Sigmoid colon (tissue), 7 donors: Measurements from ENCODE around the gene APLP2. TPM values are rescaled to one million over a fixed set of nuclear protein-coding genes. Genes with fewer than 3 reads are reported as not detected.
"Not testable (repeated sequence)": the region's sequence is repeated elsewhere in the genome, so short reads cannot be mapped to it uniquely, and the experiment has no call there.

ENCODE experiments used
- DNase-seq: peaks from one replicate; pipeline ENCODE4 v3.0.0-alpha.2; 2019
- H3K27ac ChIP-seq, 4 donors: fragments of 200-600 bp; sonication (generic); one replicate each; pipeline ENCODE4 v1.5.1; 2016 to 2019; ENCODE audit warnings: mild to moderate bottlenecking in 1 of 4
- H3K27me3 ChIP-seq, 3 donors: fragments of 200-600 bp; sonication (generic); one replicate each; pipeline ENCODE4 v1.5.1; 2019; ENCODE audit warnings: mild to moderate bottlenecking in 1 of 3
- H3K36me3 ChIP-seq, 4 donors: fragments of 200-600 bp; sonication (generic); one replicate each; pipeline ENCODE4 v1.5.1; 2016 to 2019
- H3K4me1 ChIP-seq, 4 donors: fragments of 200-600 bp; sonication (generic); one replicate each; pipeline ENCODE4 v1.5.1; 2017 to 2019
- H3K4me3 ChIP-seq, 4 donors: fragments of 200-600 bp; sonication (generic); one replicate each; pipeline ENCODE4 v1.5.1; 2017 to 2019; ENCODE audit warnings: mild to moderate bottlenecking in 2 of 4, moderate library complexity in 1 of 4
- H3K9me3 ChIP-seq, 4 donors: fragments of 200-600 bp in 3 of 4; sonication (generic) in 3 of 4; one replicate each; pipeline versions ENCODE4 v1.5.1 to v1.6.1; 2013 to 2019
- CTCF ChIP-seq, 4 experiments: fragments of 450-650 bp in 3 of 4; fragments of 200-600 bp in 1 of 4; IDR thresholded peaks; one replicate each; pipeline ENCODE4 v1.5.1; 2016 to 2019; ENCODE audit warnings: antibody characterized with exemption in 4 of 4, mild to moderate bottlenecking in 3 of 4, moderate library complexity in 2 of 4
- EP300 ChIP-seq, 4 donors: sonication (generic); formaldehyde crosslinking; IDR thresholded peaks; one replicate each; pipeline ENCODE4 v1.6.1; 2017; ENCODE audit warnings: antibody characterized with exemption in 4 of 4
- POLR2A ChIP-seq, 2 donors: fragments of 450-650 bp; IDR thresholded peaks; one replicate each; pipeline ENCODE4 v1.6.1; 2016; ENCODE audit warnings: antibody characterized with exemption in 2 of 2, mild to moderate bottlenecking in 2 of 2, moderate library complexity in 2 of 2
- POLR2AphosphoS5 ChIP-seq, 4 donors: sonication (generic); formaldehyde crosslinking; IDR thresholded peaks; one replicate each; pipeline ENCODE4 v1.6.1; 2017; ENCODE audit warnings: antibody characterized with exemption in 4 of 4
- WGBS, 2 donors: extraction: QIAGEN DNeasy Blood & Tissue Kit; methylation state at CpG; one replicate each; pipeline ENCODE4 v1.1.7; 2013; 5-methylcytosine and 5-hydroxymethylcytosine counted together
- intact Hi-C: fragments of 100-400 bp; cut with DNase I; formaldehyde crosslinking; loops from one replicate; pipeline ENCODE4 v1.15.1; 2023
- polyA plus RNA-seq, 3 donors: library from polyadenylated mRNA; stranded (reverse); fragments of 200-250 nt; gene quantifications; one replicate each; pipeline ENCODE4 v1.2.3, GENCODE V29; 2013
- total RNA-seq, 4 donors: library from RNA; depleted of rRNA; stranded (reverse); fragments of >200 nt; gene quantifications; one replicate each; pipeline ENCODE4 v1.1.0, GENCODE V29; 2016
- donor health status: healthy with polysubstance abuse.
- donor health status: Bipolar disorder and iron deficiency.
- donor health status: healthy.

APLP2 gene
- total and polyA plus RNA-seq, 7 donors, result 39.0 to 276 (median 247) TPM

- H3K27ac ChIP-seq, result peak overlapping the region in 3 of 4 donors; percentile 11 to 39 (median 19)
- no peaks in the 10 kb centered on the region for H3K27me3 ChIP-seq
- no peak for TF ChIP-seq EP300 (IDR thresholded peaks at IDR 0.05)
- no peak for TF ChIP-seq POLR2A (IDR thresholded peaks at IDR 0.05)
- TF ChIP-seq CTCF (IDR thresholded peaks at IDR 0.05), result no peak
- TF ChIP-seq POLR2AphosphoS5 (IDR thresholded peaks at IDR 0.05), result no peak
- no peak for DNase-seq
- intact Hi-C loops, result no loop called here
- peaks cover 0 to 56% (median 41%) of the 10 kb centered on the region in 4 donors for H3K4me1 ChIP-seq
- no peak overlapping the region for H3K4me3 ChIP-seq
- H3K36me3 ChIP-seq, result no peaks in the 10 kb centered on the region
- H3K9me3 ChIP-seq, result no peaks in the 10 kb centered on the region
- 76 to 79% methylated on average over 5 of the region's 5 CpGs for WGBS, 2 donors
Measured at GRCh38 chr11:130103296-130103814, 33.7 kb downstream of the APLP2 start.

- no peak overlapping the region for H3K27ac ChIP-seq
- 93 to 95% methylated on average over 5 of the region's 5 CpGs for WGBS, 2 donors
- no peak for DNase-seq
- peaks cover 0 to 35% (median 27%) of the 10 kb centered on the region in 4 donors for H3K4me1 ChIP-seq
- H3K4me3 ChIP-seq, result no peak overlapping the region
- H3K27me3 ChIP-seq, result no peaks in the 10 kb centered on the region
- no peaks in the 10 kb centered on the region for H3K9me3 ChIP-seq
- TF ChIP-seq EP300 (IDR thresholded peaks at IDR 0.05), result no peak
- TF ChIP-seq POLR2AphosphoS5 (IDR thresholded peaks at IDR 0.05), result no peak
- TF ChIP-seq POLR2A (IDR thresholded peaks at IDR 0.05), result no peak
- no peak for TF ChIP-seq CTCF (IDR thresholded peaks at IDR 0.05)
- peaks cover 5 to 15% (median 10%) of the 10 kb centered on the region in 4 donors for H3K36me3 ChIP-seq
- intact Hi-C loops, result no loop called here
Measured at GRCh38 chr11:130106381-130106780, 36.7 kb downstream of the APLP2 start.

GRCh38 chr11:130108671-130109070, 39.0 kb downstream of the APLP2 start:
- H3K27me3 ChIP-seq, DNase-seq, H3K4me3 ChIP-seq, intact Hi-C loops, H3K27ac ChIP-seq, H3K9me3 ChIP-seq: not testable (repeated sequence)
- peaks cover 0 to 12% (median 5%) of the 10 kb centered on the region in 4 donors for H3K4me1 ChIP-seq
- H3K36me3 ChIP-seq, result peaks cover 5 to 38% (median 10%) of the 10 kb centered on the region in 4 donors
- 97 to 98% methylated on average over 4 of the region's 4 CpGs for WGBS, 2 donors

- intact Hi-C loops, result no loop called here
Measured at GRCh38 chr11:130109386-130109785, 39.7 kb downstream of the APLP2 start.

GRCh38 chr11:130110339-130111108, 40.8 kb downstream of the APLP2 start:
- peaks cover 0 to 16% (median 12%) of the 10 kb centered on the region in 4 donors for H3K4me1 ChIP-seq
- WGBS, 2 donors, result 87 to 90% methylated on average over 7 of the region's 7 CpGs

More at GRCh38 chr11:130109386-130109785, 39.7 kb downstream of the APLP2 start:
- Histone ChIP-seq H3K27ac (no peak overlapping the region), H3K9me3 (no peaks in the 10 kb centered on the region), H3K27me3 (no peaks in the 10 kb centered on the region), H3K36me3 (peaks cover 5 to 40% (median 10%) of the 10 kb centered on the region in 4 donors), H3K4me1 (peaks cover 0 to 9% (median 4%) of the 10 kb centered on the region in 4 donors), H3K4me3 (no peak overlapping the region)
- no peak for TF ChIP-seq POLR2A (IDR thresholded peaks at IDR 0.05)
- 94 to 95% methylated on average over 2 of the region's 2 CpGs for WGBS, 2 donors
- no peak for DNase-seq

GRCh38 chr11:130112071-130112830, 42.6 kb downstream of the APLP2 start:
- intact Hi-C loops, result no loop called here
- DNase-seq, result no peak
- Histone ChIP-seq H3K9me3 (no peaks in the 10 kb centered on the region), H3K27me3 (no peaks in the 10 kb centered on the region), H3K4me3 (no peak overlapping the region), H3K36me3 (peaks cover 5 to 40% (median 10%) of the 10 kb centered on the region in 4 donors), H3K4me1 (peaks cover 0 to 18% (median 15%) of the 10 kb centered on the region in 4 donors), H3K27ac (no peak overlapping the region)
- WGBS, 2 donors, result 96 to 97% methylated on average over 10 of the region's 10 CpGs
- TF ChIP-seq POLR2A (IDR thresholded peaks at IDR 0.05) (no peak), EP300 (IDR thresholded peaks at IDR 0.05) (no peak), POLR2AphosphoS5 (IDR thresholded peaks at IDR 0.05) (no peak), CTCF (IDR thresholded peaks at IDR 0.05) (no peak)

More at GRCh38 chr11:130110339-130111108, 40.8 kb downstream of the APLP2 start:
- TF ChIP-seq EP300 (IDR thresholded peaks at IDR 0.05) (no peak), POLR2A (IDR thresholded peaks at IDR 0.05) (no peak)
- no peak overlapping the region for H3K4me3 ChIP-seq
- DNase-seq, result no peak
- intact Hi-C loops, result no loop called here
- peaks cover 5 to 40% (median 10%) of the 10 kb centered on the region in 4 donors for H3K36me3 ChIP-seq
- H3K9me3 ChIP-seq, result no peaks in the 10 kb centered on the region
- H3K27ac ChIP-seq, result no peak overlapping the region
- no peaks in the 10 kb centered on the region for H3K27me3 ChIP-seq
